GM12873 (cell line): ENCODE data around the gene BLM.

Experiments used
- CTCF ChIP-seq: IDR thresholded peaks from 2 replicates; pipeline ENCODE4 v1.5.1; 2012; ENCODE audit warnings: low read depth, mild to moderate bottlenecking, moderate library complexity, low read length, control low read depth; ENCODE audit not compliant: insufficient read depth; ENCODE audit errors: missing control alignments

BLM gene

DNA sequence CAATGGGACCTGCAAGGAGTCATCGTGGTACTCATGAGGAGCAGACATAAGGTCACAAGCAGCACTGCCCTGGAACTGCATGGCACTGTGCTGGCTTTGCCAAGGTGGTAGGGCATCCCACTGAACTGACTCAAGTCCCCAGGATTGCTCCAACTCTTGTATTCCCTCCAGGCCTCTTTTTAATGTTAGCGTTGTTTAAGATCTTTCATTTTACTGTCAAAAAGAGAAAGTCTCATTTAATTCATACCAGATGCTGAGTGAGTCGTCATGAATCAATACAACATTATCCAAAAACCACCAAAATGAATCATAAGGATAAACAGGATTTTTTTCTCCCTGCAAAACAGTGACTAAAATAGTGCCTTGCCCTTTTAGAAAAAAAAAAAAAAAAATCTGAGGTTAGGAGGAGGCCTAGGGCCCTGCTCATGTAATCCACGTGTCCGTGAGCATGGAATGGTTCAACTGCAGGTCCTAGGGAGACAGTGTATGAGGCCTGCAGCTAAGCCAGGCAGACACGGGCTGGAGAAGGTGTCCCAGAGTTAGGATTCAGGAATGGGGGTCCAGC lies 36.7 kb upstream of the BLM start:
- TF ChIP-seq CTCF, result no peak

DNA sequence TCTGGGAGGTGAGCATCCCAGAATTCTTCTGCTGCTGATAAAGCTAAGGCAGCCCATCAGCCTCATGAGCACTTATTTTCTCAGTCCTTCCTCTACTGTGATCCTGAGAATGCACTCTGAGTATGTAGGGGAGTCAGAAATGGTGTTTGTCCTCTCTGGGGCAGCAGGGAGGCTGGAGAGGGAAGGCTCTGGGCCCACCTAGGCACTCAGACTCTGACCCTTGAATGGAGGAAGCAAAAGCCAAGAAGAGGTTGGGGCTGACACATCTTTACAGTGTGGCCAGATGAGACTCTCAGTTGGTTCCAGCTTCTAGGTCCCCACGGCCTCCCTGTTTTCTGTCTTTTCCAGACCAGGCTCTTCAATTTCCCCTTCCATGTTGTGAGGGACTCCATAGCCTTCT lies 36.1 kb upstream of the BLM start:
- TF ChIP-seq CTCF, result no peak

DNA sequence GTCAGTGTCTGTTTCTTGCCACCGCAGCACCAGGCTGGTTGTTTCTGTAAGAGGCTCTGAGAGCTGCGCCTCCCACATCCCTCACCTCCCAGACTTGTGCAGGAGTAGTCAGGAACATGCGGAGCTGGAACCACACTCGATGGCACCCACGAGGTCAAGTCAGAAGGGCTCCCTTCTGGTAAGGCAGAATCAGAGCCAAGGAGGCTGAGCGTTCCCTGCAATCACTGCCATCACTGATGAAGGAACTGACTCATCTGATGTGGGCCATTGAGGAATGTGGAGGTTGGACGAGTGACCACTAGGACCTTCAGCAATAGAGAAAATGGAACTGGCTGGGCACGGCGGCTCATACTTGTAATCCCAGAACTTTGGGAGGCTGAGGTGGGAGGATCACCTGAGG lies 35.7 kb upstream of the BLM start:
- TF ChIP-seq CTCF, result no peak

DNA sequence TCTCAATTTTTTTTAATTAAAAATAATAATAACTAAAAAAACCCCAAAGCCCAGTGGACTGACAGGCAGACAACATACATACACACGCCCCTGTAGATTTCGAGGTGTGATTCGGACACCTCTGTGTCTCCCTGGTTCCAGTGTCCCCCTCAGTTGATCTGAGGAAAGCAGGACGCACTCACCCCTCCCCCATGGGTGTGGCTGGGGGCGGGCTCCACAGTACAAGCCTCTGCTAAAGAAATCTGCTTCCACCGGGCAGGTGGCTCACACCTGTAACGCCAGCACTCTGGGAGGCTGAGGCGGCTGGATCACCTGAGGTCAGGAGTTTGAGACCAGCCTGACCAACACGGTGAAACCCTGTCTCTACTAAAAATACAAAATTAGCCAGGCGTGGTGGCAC lies 33.8 kb upstream of the BLM start:
- no peak for TF ChIP-seq CTCF

- no peak for TF ChIP-seq CTCF
These were observed 33.3 kb upstream of the BLM start for GRCh38 chr15:90683876-90684275.

DNA sequence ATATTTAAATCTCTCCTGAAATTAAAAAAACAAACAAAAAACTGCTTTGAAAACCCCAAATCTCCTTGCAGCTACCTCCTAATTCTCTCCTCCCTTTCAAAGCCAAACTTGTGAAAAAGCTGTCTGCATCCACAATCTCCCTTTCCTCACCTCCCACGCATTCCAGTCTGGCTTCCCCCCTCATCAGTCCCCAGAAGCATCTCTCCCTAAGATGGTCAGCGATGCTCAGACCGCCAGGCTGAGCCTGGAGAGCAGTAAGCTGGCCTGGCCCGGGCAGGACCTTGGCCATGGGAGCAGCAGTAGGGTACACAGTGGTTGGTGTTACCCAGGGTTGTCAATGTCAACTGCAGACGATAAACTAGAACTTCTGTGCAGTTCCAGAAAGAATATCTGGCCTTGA lies 32.9 kb upstream of the BLM start:
- no peak for TF ChIP-seq CTCF

DNA sequence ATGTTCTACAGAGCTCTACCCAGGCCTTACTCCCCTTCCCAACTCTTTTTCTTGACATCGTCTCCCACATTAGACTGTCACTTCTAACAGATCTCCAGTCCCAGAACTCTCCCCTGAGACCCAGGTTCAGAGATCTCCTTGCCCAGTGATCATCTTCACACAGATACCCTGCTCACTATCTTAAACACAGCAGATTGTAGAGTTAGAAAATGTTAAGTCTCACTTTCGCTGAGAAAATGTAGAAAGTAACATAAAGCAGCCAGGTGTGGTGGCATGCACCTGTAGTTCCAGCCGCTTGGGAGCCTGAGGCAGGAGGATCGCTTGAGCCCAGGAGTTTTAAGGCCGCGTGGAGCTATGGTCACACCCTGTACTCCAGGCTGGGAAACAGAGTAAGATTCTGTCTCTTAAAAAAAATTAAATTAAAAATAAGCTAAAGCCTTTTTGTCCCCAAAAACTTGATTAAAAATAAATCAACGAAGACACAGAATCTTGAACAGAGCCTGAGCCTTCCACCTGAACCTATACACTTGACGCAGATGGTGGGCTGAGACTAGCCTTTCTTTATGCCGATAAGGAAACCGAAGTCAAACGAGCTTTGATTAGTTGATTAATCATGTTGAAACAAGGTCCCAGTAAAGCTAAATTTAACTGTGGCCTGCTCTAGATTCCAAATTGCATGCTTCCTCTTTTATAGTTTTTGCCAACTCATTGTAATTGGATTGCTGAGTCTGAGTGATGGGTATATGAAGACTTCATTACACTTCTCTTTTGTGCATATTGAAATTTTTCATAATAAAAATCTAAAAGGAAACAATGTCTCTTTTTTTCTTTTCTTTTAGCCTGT lies 31.3 kb upstream of the BLM start:
- TF ChIP-seq CTCF, result no peak
